Large intestine (tissue), 3 donors: Measurements from ENCODE around the gene WDR74. TPM values are rescaled to one million over a fixed set of nuclear protein-coding genes. Genes with fewer than 3 reads are reported as not detected.
"Not testable (repeated sequence)": the region's sequence is repeated elsewhere in the genome, so short reads cannot be mapped to it uniquely, and the experiment has no call there.

Experiments
- DNase-seq, 2 donors: peaks; one replicate each; pipeline versions ENCODE4 v3.0.0 to v3.0.0-alpha.2; 2013
- H3K27ac ChIP-seq: one replicate; pipeline ENCODE4 v1.5.1; 2013; ENCODE audit warnings: low read length
- H3K27me3 ChIP-seq: 2 replicates; pipeline ENCODE4 v1.6.1; 2013; ENCODE audit warnings: low read length; ENCODE audit not compliant: control insufficient read depth, insufficient read depth
- H3K36me3 ChIP-seq: 2 replicates; pipeline ENCODE4 v1.6.1; 2013; ENCODE audit warnings: low read length; ENCODE audit not compliant: control insufficient read depth, insufficient read depth
- H3K4me1 ChIP-seq: one replicate; pipeline ENCODE4 v1.6.1; 2013; ENCODE audit warnings: low read length; ENCODE audit not compliant: control insufficient read depth, insufficient read depth
- H3K4me3 ChIP-seq: one replicate; pipeline ENCODE4 v1.5.1; 2013; ENCODE audit warnings: low read length
- H3K9me3 ChIP-seq: one replicate; pipeline ENCODE4 v1.6.1; 2013; ENCODE audit warnings: mild to moderate bottlenecking, low read depth, low read length, moderate library complexity; ENCODE audit not compliant: control insufficient read depth
- WGBS: methylation state at CpG from one replicate; pipeline ENCODE4 v1.1.5; 2013; ENCODE audit warnings: low lambda C conversion rate; ENCODE audit not compliant: insufficient coverage; 5-methylcytosine and 5-hydroxymethylcytosine counted together
- polyA plus RNA-seq: library from polyadenylated mRNA; unstranded; fragments of 120-200 nt; gene quantifications from one replicate; pipeline ENCODE4 v1.2.1, GENCODE V29; 2013

Gene WDR74
- polyA plus RNA-seq, 1 donor = 38.4 TPM

GRCh38 chr11:62841361-62842170, 2.2 kb upstream of the WDR74 start:
- peak overlapping the region; percentile 99 for H3K27ac ChIP-seq
- no peaks in the 10 kb centered on the region for H3K9me3 ChIP-seq
- H3K4me1 ChIP-seq = peaks cover 15% of the 10 kb centered on the region
- H3K27me3 ChIP-seq = no peaks in the 10 kb centered on the region
- DNase-seq = peak; percentile 94 to 98
- peak overlapping the region; percentile 90 for H3K4me3 ChIP-seq
- no CpG with 5 or more reads among the region's 33 CpGs for WGBS
- peaks cover 7% of the 10 kb centered on the region for H3K36me3 ChIP-seq

- not testable (repeated sequence) for H3K9me3 ChIP-seq, DNase-seq, H3K27me3 ChIP-seq
- H3K36me3 ChIP-seq = peaks cover 13% of the 10 kb centered on the region
- peaks cover 15% of the 10 kb centered on the region for H3K4me1 ChIP-seq
- peak overlapping the region; percentile 90 for H3K4me3 ChIP-seq
- H3K27ac ChIP-seq = peak overlapping the region; percentile 99
- 0% methylated on average over 2 of the region's 41 CpGs for WGBS
Observed at GRCh38 chr11:62840721-62841360, 1.5 kb upstream of the WDR74 start.

- H3K36me3 ChIP-seq = peaks cover 34% of the 10 kb centered on the region
- no peaks in the 10 kb centered on the region for H3K27me3 ChIP-seq
- H3K9me3 ChIP-seq = no peaks in the 10 kb centered on the region
- peaks cover 14% of the 10 kb centered on the region for H3K4me1 ChIP-seq
- 89% methylated on average over 3 of the region's 8 CpGs for WGBS
- no peak for DNase-seq
- H3K4me3 ChIP-seq = no peak overlapping the region
- H3K27ac ChIP-seq = no peak overlapping the region
Observed at GRCh38 chr11:62835336-62835735, 4.1 kb downstream of the WDR74 start.

- peaks cover 10% of the 10 kb centered on the region for H3K4me1 ChIP-seq
- H3K27me3 ChIP-seq = no peaks in the 10 kb centered on the region
- H3K4me3 ChIP-seq = peak within 1 kb of the TSS; percentile 87
- H3K27ac ChIP-seq = peak within 1 kb of the TSS; percentile 98
- peak in 1 of 2 donors; percentile 76 for DNase-seq
- peaks cover 40% of the 10 kb centered on the region for H3K36me3 ChIP-seq
- H3K9me3 ChIP-seq = no peaks in the 10 kb centered on the region
- WGBS = no CpG with 5 or more reads among the region's 40 CpGs
Observed at GRCh38 chr11:62832336-62833234, 6.8 kb downstream of the WDR74 start, which contains the start of gene TEX54. Gene TEX54, minus strand, starts transcription at chr11:62832841.

- Histone ChIP-seq H3K27me3 (no peaks in the 10 kb centered on the region), H3K36me3 (peaks cover 46% of the 10 kb centered on the region), H3K4me1 (peaks cover 10% of the 10 kb centered on the region), H3K9me3 (no peaks in the 10 kb centered on the region), H3K4me3 (peak within 1 kb of the TSS; percentile 87), H3K27ac (peak within 1 kb of the TSS; percentile 98)
- DNase-seq = peak; percentile 99
- WGBS = no CpG with 5 or more reads among the region's 65 CpGs
Observed at GRCh38 chr11:62831520-62832335, 7.7 kb downstream of the WDR74 start, which contains the start of gene STX5. Gene STX5, minus strand, starts transcription at chr11:62832051. Its CDS starts 808 bp downstream, at chr11:62831243.

- H3K27ac ChIP-seq = peak overlapping the region; percentile 98
- peaks cover 10% of the 10 kb centered on the region for H3K4me1 ChIP-seq
- peak overlapping the region; percentile 87 for H3K4me3 ChIP-seq
- H3K27me3 ChIP-seq = no peaks in the 10 kb centered on the region
- peaks cover 42% of the 10 kb centered on the region for H3K36me3 ChIP-seq
- DNase-seq = peak in 1 of 2 donors; percentile 17
- no CpG with 5 or more reads among the region's 33 CpGs for WGBS
- no peaks in the 10 kb centered on the region for H3K9me3 ChIP-seq
Observed at GRCh38 chr11:62830904-62831519, 8.4 kb downstream of the WDR74 start.

GRCh38 chr11:62828130-62828529, 11.3 kb downstream of the WDR74 start:
- not testable (repeated sequence) for H3K27me3 ChIP-seq, H3K4me1 ChIP-seq, H3K4me3 ChIP-seq, H3K27ac ChIP-seq, H3K9me3 ChIP-seq, DNase-seq
- 100% methylated on average over 1 of the region's 8 CpGs for WGBS
- H3K36me3 ChIP-seq = peaks cover 46% of the 10 kb centered on the region

GRCh38 chr11:62823677-62824076, 15.7 kb downstream of the WDR74 start:
- Histone ChIP-seq H3K4me1 (no peaks in the 10 kb centered on the region), H3K27me3 (no peaks in the 10 kb centered on the region), H3K9me3 (no peaks in the 10 kb centered on the region), H3K4me3 (no peak overlapping the region), H3K36me3 (peaks cover 72% of the 10 kb centered on the region), H3K27ac (no peak overlapping the region)
- no peak for DNase-seq
- no CpG with 5 or more reads among the region's 3 CpGs for WGBS

- 100% methylated on average over 1 of the region's 4 CpGs for WGBS
- H3K27me3 ChIP-seq = no peaks in the 10 kb centered on the region
- H3K9me3 ChIP-seq = no peaks in the 10 kb centered on the region
- H3K4me1 ChIP-seq = no peaks in the 10 kb centered on the region
- H3K4me3 ChIP-seq = no peak overlapping the region
- H3K27ac ChIP-seq = no peak overlapping the region
- H3K36me3 ChIP-seq = peaks cover 38% of the 10 kb centered on the region
- no peak for DNase-seq
Observed at GRCh38 chr11:62817129-62817528, 22.3 kb downstream of the WDR74 start.
